GM12878 (cell line): ENCODE measurements around the gene RET. TPM values are rescaled to one million over a fixed set of nuclear protein-coding genes. Genes with fewer than 3 reads are reported as not detected.

Source experiments
- ATAC-seq: fragments of 200-7000 bp; cut with Tn5 transposase; 3 replicates; pipeline ENCODE4 v1.9.1; 2020; ENCODE audit warnings: mild to moderate bottlenecking, moderate library complexity
- BruUV-seq: library from RNA; stranded (reverse); fragments of 400-500 nt; replicated peaks from 2 replicates; lab custom pipeline; 2021; lab: Mats Ljungman, UMichigan
- CTCF ChIA-PET: fragments of 300-600 bp; sonication (Branson Sonifier 250); formaldehyde crosslinking; extraction: SDS; loops from one replicate; lab custom pipeline; 2021; ENCODE audit warnings: inconsistent platforms; lab: Yijun Ruan, JAX
- POLR2A ChIA-PET: fragments of 350-600 bp; formaldehyde crosslinking; extraction: SDS; loops from one replicate; lab custom pipeline; 2021; ENCODE audit warnings: inconsistent platforms; lab: Charles Lee
- RAD21 ChIA-PET: fragments of 300-600 bp; sonication (Branson Sonifier 250); formaldehyde crosslinking; loops from one replicate; lab custom pipeline; 2023; ENCODE audit warnings: antibody characterized with exemption; ENCODE audit not compliant: unreplicated experiment; lab: Charles Lee
- SMC1A ChIA-PET: fragments of 300-600 bp; sonication (Branson Sonifier 250); formaldehyde crosslinking; loops from one replicate; lab custom pipeline; 2023; ENCODE audit not compliant: unreplicated experiment, uncharacterized antibody; lab: Charles Lee
- DNase-seq: peaks from one replicate; pipeline ENCODE4 v3.0.0-alpha.2; 2011; ENCODE audit warnings: low read depth, low spot score
- FAIRE-seq: peaks from 3 replicates; lab custom pipeline; 2011; peaks lifted over from hg19 to GRCh38; lab: Jason Lieb, UNC
- H2AFZ ChIP-seq: 2 replicates; pipeline ENCODE4 v1.6.0; 2011; ENCODE audit warnings: low read depth, low read length, control low read depth; ENCODE audit not compliant: control insufficient read depth
- H3K27ac ChIP-seq: 2 replicates; pipeline ENCODE4 v1.5.1; 2011; ENCODE audit warnings: control low read depth; ENCODE audit not compliant: control insufficient read depth, insufficient read depth
- H3K27me3 ChIP-seq, 2 experiments: replicated peaks in 1 of 2; 2 replicates each; pipeline versions ENCODE4 v1.6.0 to v1.6.1; 2011; ENCODE audit warnings: low read length in 1 of 2; ENCODE audit not compliant: control insufficient read depth in 2 of 2, insufficient read depth in 2 of 2
- H3K36me3 ChIP-seq, 2 experiments: 2 replicates each; pipeline ENCODE4 v1.5.1; 2011; ENCODE audit warnings: low read length in 1 of 2; ENCODE audit not compliant: control insufficient read depth in 2 of 2, insufficient read depth in 2 of 2
- H3K4me1 ChIP-seq: 2 replicates; pipeline ENCODE4 v1.6.1; 2011; ENCODE audit warnings: mild to moderate bottlenecking, low read length, moderate library complexity, mixed read lengths; ENCODE audit not compliant: control insufficient read depth, insufficient read depth
- H3K4me2 ChIP-seq: 2 replicates; pipeline ENCODE4 v1.6.0; 2011; ENCODE audit warnings: control low read depth; ENCODE audit not compliant: control insufficient read depth, insufficient read depth
- H3K4me3 ChIP-seq: fragments of 200-600 bp; sonication (generic); 2 replicates; pipeline ENCODE4 v1.5.1; 2016
- H3K79me2 ChIP-seq: 2 replicates; pipeline ENCODE4 v1.6.0; 2011; ENCODE audit warnings: low read length; ENCODE audit not compliant: control insufficient read depth, insufficient read depth
- H3K9ac ChIP-seq: 2 replicates; pipeline ENCODE4 v1.8.0; 2011; ENCODE audit warnings: low read length, control low read depth, mixed read lengths; ENCODE audit not compliant: control insufficient read depth, insufficient read depth
- H3K9me3 ChIP-seq: replicated peaks from 3 replicates; pipeline ENCODE4 v1.5.1; 2011; ENCODE audit warnings: mild to moderate bottlenecking, low read length; ENCODE audit not compliant: control insufficient read depth, insufficient read depth
- H4K20me1 ChIP-seq: 2 replicates; pipeline ENCODE4 v1.6.0; 2011; ENCODE audit not compliant: control insufficient read depth, insufficient read depth
- BACH1 ChIP-seq: fragments of 450-650 bp; IDR thresholded peaks from 2 replicates; pipeline ENCODE4 v1.6.1; 2017; ENCODE audit warnings: mild to moderate bottlenecking, borderline replicate concordance
- CHD1 ChIP-seq: IDR thresholded peaks from 2 replicates; pipeline ENCODE4 v1.6.1; 2012; ENCODE audit warnings: low read depth, low read length, improper control_type of control experiment
- ESRRA ChIP-seq: IDR thresholded peaks from 2 replicates; pipeline ENCODE4 v1.6.1; 2012; ENCODE audit warnings: mild to moderate bottlenecking, low read length, improper control_type of control experiment
- EZH2 ChIP-seq: IDR thresholded peaks from 2 replicates; pipeline ENCODE4 v1.6.1; 2012; ENCODE audit warnings: low read depth, mild to moderate bottlenecking, control low read depth, inconsistent platforms, low read length, borderline replicate concordance; ENCODE audit not compliant: control insufficient read depth
- FOXK2 ChIP-seq: fragments of 450-650 bp; IDR thresholded peaks from 2 replicates; pipeline ENCODE4 v1.6.1; 2017; ENCODE audit warnings: mild to moderate bottlenecking, moderate library complexity
- IKZF2 ChIP-seq, 2 experiments: fragments of 450-650 bp; IDR thresholded peaks; 2 replicates each; pipeline ENCODE4 v1.6.1; 2017; ENCODE audit warnings: mild to moderate bottlenecking in 2 of 2, moderate library complexity in 2 of 2
- NFXL1 ChIP-seq: fragments of 450-650 bp; IDR thresholded peaks from 2 replicates; pipeline ENCODE4 v1.6.1; 2017; ENCODE audit warnings: antibody characterized with exemption, mild to moderate bottlenecking, borderline replicate concordance
- PAX8 ChIP-seq: fragments of 450-650 bp; IDR thresholded peaks from 2 replicates; pipeline ENCODE4 v1.6.1; 2017; ENCODE audit warnings: mild to moderate bottlenecking, moderate library complexity
- PML ChIP-seq: IDR thresholded peaks from 2 replicates; pipeline ENCODE4 v1.6.1; 2012; ENCODE audit warnings: low read length, inconsistent platforms
- POLR2AphosphoS5 ChIP-seq: IDR thresholded peaks from 2 replicates; pipeline ENCODE4 v1.6.1; 2011; ENCODE audit warnings: mild to moderate bottlenecking, low read length, inconsistent platforms
- POU2F2 ChIP-seq: IDR thresholded peaks from 3 replicates; pipeline ENCODE4 v1.6.1; 2011; ENCODE audit warnings: low read depth, mild to moderate bottlenecking, low read length, borderline replicate concordance
- RBBP5 ChIP-seq: fragments of 200-600 bp; sonication (generic); conservative IDR thresholded peaks from 2 replicates; pipeline ENCODE4 v1.6.1; 2016
- RFX5 ChIP-seq: IDR thresholded peaks from 2 replicates; pipeline ENCODE4 v1.6.1; 2011; ENCODE audit warnings: low read depth, low read length, improper control_type of control experiment
- SIX5 ChIP-seq: IDR thresholded peaks from 2 replicates; pipeline ENCODE4 v1.6.1; 2011; ENCODE audit warnings: mild to moderate bottlenecking, low read depth, low read length, moderate library complexity; ENCODE audit not compliant: severe bottlenecking
- SREBF1 ChIP-seq: IDR thresholded peaks from 2 replicates; pipeline ENCODE4 v1.6.1; 2012; ENCODE audit warnings: mild to moderate bottlenecking, low read length
- ZBED1 ChIP-seq: IDR thresholded peaks from 2 replicates; pipeline ENCODE4 v1.6.1; 2016; ENCODE audit warnings: borderline replicate concordance
- ZSCAN29 ChIP-seq: fragments of 450-650 bp; IDR thresholded peaks from 2 replicates; pipeline ENCODE4 v1.6.1; 2017; ENCODE audit warnings: mild to moderate bottlenecking, moderate library complexity
- WGBS: methylation state at CpG from one replicate; pipeline ENCODE4 v1.1.6; 2016; ENCODE audit warnings: low lambda C conversion rate; ENCODE audit not compliant: insufficient replicate concordance, insufficient coverage; ENCODE audit errors: missing lambda C conversion rate; 5-methylcytosine and 5-hydroxymethylcytosine counted together
- in situ Hi-C: fragments of 300-500 bp; cut with MboI; formaldehyde crosslinking; loops from 9 replicates; pipeline ENCODE4 v1.14.3; 2018; ENCODE audit warnings: mixed read lengths
- intact Hi-C: fragments of 100-400 bp; cut with micrococcal nuclease; formaldehyde crosslinking; loops from one replicate; pipeline ENCODE4 v1.14.2; 2022; ENCODE audit not compliant: unreplicated experiment
- polyA plus RNA-seq, 11 experiments: library from polyadenylated mRNA; depleted of rRNA in 4 of 11; unstranded in 6 of 11; stranded (reverse) in 5 of 11; fragments of >200 nt; fragmentation: Nextera tagmentation in 4 of 11; fragmentation: Illumina TruSeq in 1 of 11; extraction: Ambion mirVana in 4 of 11; extraction: Trizol in 1 of 11; gene quantifications; 1 replicate in 1 of 11; 2 replicates in 10 of 11; pipeline versions ENCODE4 v1.2.1 to v1.2.3, GENCODE V29; 2011 to 2016; ENCODE audit warnings: inconsistent platforms in 2 of 11, missing spikeins in 2 of 11, low read depth in 1 of 11
- total RNA-seq, 4 experiments: library from RNA; depleted of rRNA in 3 of 4; stranded (reverse); fragments of >200 nt in 3 of 4; fragmentation: Illumina TruSeq in 1 of 4; extraction: Trizol in 1 of 4; gene quantifications; 2 replicates each; pipeline versions ENCODE4 v1.2.1 to v1.2.3, GENCODE V29; 2013 to 2021

RET gene
- total and polyA plus RNA-seq, 10 of the 15 experiments (the other 5 are each of a cell fraction or from before 2014, with no cell fraction given) = not detected

- no peak for DNase-seq
- Histone ChIP-seq H3K27ac (no peak overlapping the region), H2AFZ (no peak overlapping the region), H3K4me3 (no peak overlapping the region), H3K4me1 (peaks cover 3% of the 10 kb centered on the region; the same call in 1 of the 2 replicates), H3K9ac (no peak overlapping the region), H3K79me2 (no peaks in the 10 kb centered on the region; the same call in 1 of the 2 replicates), H3K4me2 (no peak overlapping the region), H3K36me3 (peaks cover 2 to 6% of the 10 kb centered on the region in 2 experiments; a peak in 2 of 4 replicates), H3K9me3 (no peaks in the 10 kb centered on the region), H4K20me1 (no peaks in the 10 kb centered on the region), H3K27me3 (no peaks in the 10 kb centered on the region)
- ChIA-PET POLR2A (no interaction called here), CTCF (interaction anchor here (1.1 kb wide), 1 partner anchor 22 kb away, joined by 4 read pairs; no protein-coding TSS in a partner anchor), SMC1A (no interaction called here), RAD21 (no interaction called here)
- TF ChIP-seq NFXL1 (no peak), BACH1 (no peak), PML (no peak), POU2F2 (no peak), CHD1 (no peak), RBBP5 (no peak), ZSCAN29 (no peak), EZH2 (no peak), PAX8 (no peak), IKZF2 (IDR thresholded peaks at IDR 0.05) (no peak), POLR2AphosphoS5 (no peak), RFX5 (no peak), SREBF1 (no peak), ESRRA (no peak), FOXK2 (no peak), SIX5 (no peak), ZBED1 (no peak)
- intact Hi-C loops = no loop called here
- FAIRE-seq = no peak
- in situ Hi-C loops = loop anchor here (25.0 kb wide), 1 partner anchor 1800 kb away; the partner anchor contains the start of gene RASSF4
- no peak for ATAC-seq
- no TSS peak for BruUV-seq
- WGBS = 100% methylated on average over 1 of the region's 1 CpG
Measured at GRCh38 chr10:43162604-43163003, 85.7 kb downstream of the RET start.
